AG09319 (cell line): ENCODE results near the gene ATP8B3.

Source experiments
- DNase-seq: peaks from one replicate; pipeline ENCODE4 v3.0.0-alpha.2; 2010; ENCODE audit warnings: low read depth; ENCODE audit errors: extremely low read depth
- TF ChIP-seq, protein P1 (sequence below): IDR thresholded peaks from 2 replicates; pipeline ENCODE4 v1.5.1; 2011; ENCODE audit warnings: low read depth, mild to moderate bottlenecking, inconsistent platforms, low read length, moderate library complexity

The ATP8B3 gene

DNA sequence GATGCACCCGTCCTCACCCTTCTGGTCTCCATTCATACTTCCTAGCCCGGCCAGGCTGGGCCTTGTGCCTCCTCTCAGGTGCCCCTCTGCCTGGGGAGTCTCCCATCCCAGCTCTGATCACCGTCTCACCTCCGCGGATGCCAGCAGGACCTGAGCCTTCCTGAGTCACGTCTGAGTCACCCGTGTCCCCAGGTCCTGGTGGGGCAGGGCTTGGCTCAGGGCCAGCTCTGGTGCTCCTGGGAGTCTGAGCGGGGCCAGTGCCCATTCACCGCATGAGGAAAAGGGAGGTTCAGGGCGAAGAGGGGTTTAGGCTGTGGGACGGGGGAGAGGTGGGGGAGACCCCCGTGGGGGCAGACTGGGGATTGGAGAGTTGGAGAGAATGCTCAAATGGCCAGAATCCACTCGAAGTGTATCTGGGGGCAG is 593 bp downstream of the ATP8B3 start:
- TF ChIP-seq, protein P1, sequence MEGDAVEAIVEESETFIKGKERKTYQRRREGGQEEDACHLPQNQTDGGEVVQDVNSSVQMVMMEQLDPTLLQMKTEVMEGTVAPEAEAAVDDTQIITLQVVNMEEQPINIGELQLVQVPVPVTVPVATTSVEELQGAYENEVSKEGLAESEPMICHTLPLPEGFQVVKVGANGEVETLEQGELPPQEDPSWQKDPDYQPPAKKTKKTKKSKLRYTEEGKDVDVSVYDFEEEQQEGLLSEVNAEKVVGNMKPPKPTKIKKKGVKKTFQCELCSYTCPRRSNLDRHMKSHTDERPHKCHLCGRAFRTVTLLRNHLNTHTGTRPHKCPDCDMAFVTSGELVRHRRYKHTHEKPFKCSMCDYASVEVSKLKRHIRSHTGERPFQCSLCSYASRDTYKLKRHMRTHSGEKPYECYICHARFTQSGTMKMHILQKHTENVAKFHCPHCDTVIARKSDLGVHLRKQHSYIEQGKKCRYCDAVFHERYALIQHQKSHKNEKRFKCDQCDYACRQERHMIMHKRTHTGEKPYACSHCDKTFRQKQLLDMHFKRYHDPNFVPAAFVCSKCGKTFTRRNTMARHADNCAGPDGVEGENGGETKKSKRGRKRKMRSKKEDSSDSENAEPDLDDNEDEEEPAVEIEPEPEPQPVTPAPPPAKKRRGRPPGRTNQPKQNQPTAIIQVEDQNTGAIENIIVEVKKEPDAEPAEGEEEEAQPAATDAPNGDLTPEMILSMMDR, result no peak
- no peak for DNase-seq

DNA sequence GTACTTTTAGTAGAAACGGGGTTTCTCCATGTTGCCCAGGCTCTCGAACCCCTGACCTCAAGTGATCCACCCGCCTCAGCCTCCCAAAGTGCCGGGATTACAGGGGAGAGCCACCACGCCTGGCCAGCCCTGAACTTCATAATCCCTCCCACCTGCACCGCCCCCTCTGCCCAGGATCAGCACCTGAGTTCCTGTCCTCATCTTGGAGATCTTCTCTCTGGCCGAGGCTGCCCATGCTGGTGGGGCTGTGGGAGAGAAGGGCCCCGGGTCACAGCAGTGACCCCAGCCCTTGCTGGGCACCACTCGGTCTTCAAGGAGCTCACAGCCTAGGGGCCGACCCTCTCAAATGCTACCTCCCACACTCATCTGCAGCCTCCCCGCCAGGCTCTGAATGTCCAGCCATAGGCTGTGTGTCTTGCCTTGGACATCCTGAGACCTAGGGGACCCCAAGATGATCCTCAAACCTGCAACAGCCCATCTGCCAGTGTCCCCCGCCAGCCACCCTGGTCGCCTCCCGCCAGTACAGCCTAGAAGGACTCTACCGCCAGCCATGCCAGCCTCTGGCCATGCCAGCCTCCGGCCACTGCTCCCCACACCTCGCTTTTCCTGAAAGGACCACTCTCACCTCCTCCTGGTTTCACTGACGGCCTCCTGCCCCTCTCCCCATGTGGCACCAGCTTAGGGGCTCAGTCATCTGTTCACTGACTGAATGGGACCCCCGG is 1.5 kb downstream of the ATP8B3 start:
- DNase-seq, result no peak
- TF ChIP-seq, protein P1, result no peak

DNA sequence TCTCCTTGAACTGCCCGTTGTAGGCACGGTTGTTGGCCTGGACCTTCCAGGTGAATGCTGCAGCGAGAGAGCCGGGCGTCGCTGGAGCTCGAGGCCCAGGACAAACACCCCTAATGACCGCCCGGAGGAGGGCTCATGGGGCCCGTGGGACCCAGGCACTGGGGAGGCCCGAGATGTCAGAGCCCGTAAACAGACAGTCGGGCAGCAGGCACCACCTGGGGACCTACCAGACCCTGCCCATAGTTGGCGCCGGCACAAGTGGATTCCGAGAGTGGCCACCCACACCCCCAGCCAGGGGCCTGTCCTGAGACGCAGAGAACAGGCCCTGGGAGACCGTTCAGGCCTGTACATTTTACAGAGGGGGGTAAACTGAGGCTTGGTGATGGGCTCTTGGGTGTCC is 2.4 kb downstream of the ATP8B3 start:
- DNase-seq, result no peak

DNA sequence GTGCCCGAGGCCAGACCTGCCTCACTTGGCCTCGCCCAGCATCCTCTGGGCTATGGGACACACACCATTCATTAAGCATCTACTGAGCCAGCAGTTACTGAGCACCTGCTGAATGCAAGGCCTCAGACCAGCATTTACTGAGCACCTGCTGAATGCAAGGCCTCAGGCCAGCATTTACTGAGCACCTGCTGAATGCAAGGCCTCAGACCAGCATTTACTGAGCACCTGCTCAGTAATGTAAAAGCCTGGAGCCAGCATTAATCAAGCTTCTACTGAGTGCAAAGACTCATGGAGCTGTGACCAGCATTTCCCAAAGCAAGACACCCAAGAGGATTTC is 3.7 kb downstream of the ATP8B3 start:
- TF ChIP-seq, protein P1, result no peak

More for the DNA sequence above, 2.4 kb downstream of the ATP8B3 start:
- TF ChIP-seq, protein P1, result no peak

DNA sequence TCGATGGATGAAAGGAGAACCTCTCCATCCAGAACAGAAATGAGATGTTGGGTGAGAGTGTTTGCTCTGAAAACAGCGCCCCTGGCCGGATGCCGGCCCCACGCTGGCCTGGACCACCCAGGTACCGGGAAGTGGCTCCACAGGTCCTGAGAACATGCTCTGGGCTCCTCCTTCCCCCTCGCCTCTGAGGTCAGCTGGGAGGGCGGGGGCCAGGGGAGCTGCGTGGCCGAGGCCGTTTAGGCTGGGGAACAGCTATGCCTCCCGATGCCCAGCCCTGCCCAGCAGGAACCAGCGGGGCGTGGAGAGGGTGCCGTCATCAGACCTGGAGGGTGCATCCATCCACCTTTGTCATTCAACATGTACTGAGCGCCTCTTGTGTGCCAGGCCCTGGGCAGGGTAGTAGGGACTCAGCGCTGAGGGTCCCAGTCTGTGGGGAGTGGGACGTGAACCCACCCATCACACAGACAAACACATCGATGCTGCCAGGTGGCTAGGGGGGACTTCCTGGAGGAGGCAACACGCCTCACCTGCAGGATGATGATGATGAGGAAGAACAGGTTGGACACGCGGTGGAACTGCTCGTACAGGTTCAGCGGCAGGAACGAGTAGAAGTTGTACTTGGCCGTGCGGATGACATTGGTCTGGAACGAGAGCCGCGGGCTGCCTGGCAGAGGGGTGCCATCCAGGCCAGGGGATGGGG is 4.2 kb downstream of the ATP8B3 start:
- TF ChIP-seq, protein P1, result no peak
- DNase-seq, result no peak

More for the DNA sequence above, 3.7 kb downstream of the ATP8B3 start:
- no peak for DNase-seq

DNA sequence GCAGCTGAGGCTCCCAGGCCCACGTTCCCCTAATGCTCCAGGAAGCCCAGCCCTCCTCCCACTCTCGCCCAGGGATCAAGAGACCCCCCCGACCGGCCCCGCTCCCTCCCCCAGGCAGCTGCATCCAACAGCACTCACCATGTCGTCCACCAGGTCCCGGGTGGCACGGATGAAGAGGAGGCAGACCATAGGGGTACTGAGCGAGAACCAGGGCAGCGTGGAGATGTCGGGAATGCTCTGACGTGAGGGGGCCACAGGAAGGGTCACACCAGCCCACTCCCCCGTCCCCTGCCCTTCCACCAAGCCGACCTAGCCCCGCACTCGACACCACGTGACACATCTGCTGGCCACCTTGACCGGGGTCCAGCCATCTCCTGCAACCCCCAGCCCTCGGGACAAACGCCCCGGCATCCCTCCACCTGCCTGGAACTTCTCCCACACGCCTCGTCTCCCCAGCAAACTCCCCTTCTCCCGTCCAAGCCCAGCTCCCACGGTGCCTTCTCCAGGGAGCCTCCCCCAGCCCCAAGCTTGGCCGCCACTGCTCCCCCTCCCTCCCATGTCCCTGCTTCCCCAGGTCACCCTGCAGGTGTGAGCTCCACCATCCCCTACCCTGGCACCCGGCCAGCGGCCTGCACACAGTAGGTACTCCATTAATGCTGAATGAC is 4.9 kb downstream of the ATP8B3 start:
- TF ChIP-seq, protein P1, result no peak
- no peak for DNase-seq
